Measurements from ENCODE around the gene KCNA3. TPM values are rescaled to one million over a fixed set of nuclear protein-coding genes. Genes with fewer than 3 reads are reported as not detected.

KCNA3 gene
- total RNA-seq, 1 experiment from 2014 or later: 1.2 TPM

GRCh38 chr1:110722807-110723206 lies 48.1 kb upstream of the KCNA3 start (continued):
- TF ChIP-seq HMGA2 (CRISPR knock-in tag; IDR thresholded peaks at IDR 0.05): no peak
- no peak for TF ChIP-seq NR2C2 (CRISPR knock-in tag; IDR thresholded peaks at IDR 0.05)

DNA sequence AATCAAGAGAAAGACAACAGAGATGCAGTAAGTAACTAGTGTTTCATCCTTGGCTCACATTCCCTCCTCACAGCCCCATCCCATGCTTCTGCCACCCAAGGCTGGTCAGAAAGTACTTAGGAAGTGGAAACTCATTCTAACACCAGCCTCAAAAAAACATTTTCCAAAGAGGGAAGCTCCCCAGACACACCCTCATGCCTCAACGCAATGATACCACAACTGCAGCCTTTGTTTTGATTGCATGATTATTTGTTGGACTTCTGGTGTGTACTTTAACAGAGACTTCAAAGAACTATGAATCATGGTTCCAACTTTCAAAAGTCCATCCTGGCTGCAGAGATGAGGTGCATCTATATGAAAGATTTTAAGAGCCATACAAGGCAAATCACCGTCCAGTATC lies 45.2 kb upstream of the KCNA3 start:
- Mint-ChIP-seq H3K4me1 (no peaks in the 10 kb centered on the region), H3K27me3 (ENCODE audit: low read depth) (peaks cover 12% of the 10 kb centered on the region), H3K27ac (no peak overlapping the region), H3K36me3 (no peaks in the 10 kb centered on the region), H3K9me3 (no peaks in the 10 kb centered on the region), H3K4me3 (no peak overlapping the region)
- ChIA-PET CTCF (no interaction called here), POLR2A (no interaction called here)
- TF ChIP-seq ETV6 (CRISPR knock-in tag; IDR thresholded peaks at IDR 0.05) (no peak), MYBL2 (CRISPR knock-in tag; IDR thresholded peaks at IDR 0.05) (no peak), NR2C2 (CRISPR knock-in tag; IDR thresholded peaks at IDR 0.05) (no peak), GRHL2 (CRISPR knock-in tag; IDR thresholded peaks at IDR 0.05; ENCODE audit: insufficient replicate concordance, severe bottlenecking) (no peak), OVOL2 (CRISPR knock-in tag; IDR thresholded peaks at IDR 0.05; ENCODE audit: borderline replicate concordance) (no peak), SMAD4 (CRISPR knock-in tag; IDR thresholded peaks at IDR 0.05) (no peak), USF2 (CRISPR knock-in tag; IDR thresholded peaks at IDR 0.05) (no peak), CBFB (CRISPR knock-in tag; IDR thresholded peaks at IDR 0.05; ENCODE audit: low read depth) (no peak), ARID4B (CRISPR knock-in tag; IDR thresholded peaks at IDR 0.05; ENCODE audit: borderline replicate concordance) (no peak)
- TF ChIP-seq, protein P1, sequence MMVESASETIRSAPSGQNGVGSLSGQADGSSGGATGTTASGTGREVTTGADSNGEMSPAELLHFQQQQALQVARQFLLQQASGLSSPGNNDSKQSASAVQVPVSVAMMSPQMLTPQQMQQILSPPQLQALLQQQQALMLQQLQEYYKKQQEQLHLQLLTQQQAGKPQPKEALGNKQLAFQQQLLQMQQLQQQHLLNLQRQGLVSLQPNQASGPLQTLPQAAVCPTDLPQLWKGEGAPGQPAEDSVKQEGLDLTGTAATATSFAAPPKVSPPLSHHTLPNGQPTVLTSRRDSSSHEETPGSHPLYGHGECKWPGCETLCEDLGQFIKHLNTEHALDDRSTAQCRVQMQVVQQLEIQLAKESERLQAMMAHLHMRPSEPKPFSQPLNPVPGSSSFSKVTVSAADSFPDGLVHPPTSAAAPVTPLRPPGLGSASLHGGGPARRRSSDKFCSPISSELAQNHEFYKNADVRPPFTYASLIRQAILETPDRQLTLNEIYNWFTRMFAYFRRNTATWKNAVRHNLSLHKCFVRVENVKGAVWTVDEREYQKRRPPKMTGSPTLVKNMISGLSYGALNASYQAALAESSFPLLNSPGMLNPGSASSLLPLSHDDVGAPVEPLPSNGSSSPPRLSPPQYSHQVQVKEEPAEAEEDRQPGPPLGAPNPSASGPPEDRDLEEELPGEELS (CRISPR knock-in tag; IDR thresholded peaks at IDR 0.05): no peak
- TF ChIP-seq, protein P2, sequence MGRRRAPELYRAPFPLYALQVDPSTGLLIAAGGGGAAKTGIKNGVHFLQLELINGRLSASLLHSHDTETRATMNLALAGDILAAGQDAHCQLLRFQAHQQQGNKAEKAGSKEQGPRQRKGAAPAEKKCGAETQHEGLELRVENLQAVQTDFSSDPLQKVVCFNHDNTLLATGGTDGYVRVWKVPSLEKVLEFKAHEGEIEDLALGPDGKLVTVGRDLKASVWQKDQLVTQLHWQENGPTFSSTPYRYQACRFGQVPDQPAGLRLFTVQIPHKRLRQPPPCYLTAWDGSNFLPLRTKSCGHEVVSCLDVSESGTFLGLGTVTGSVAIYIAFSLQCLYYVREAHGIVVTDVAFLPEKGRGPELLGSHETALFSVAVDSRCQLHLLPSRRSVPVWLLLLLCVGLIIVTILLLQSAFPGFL (CRISPR knock-in tag; IDR thresholded peaks at IDR 0.05; ENCODE audit: borderline replicate concordance): no peak
- TF ChIP-seq, protein P3, sequence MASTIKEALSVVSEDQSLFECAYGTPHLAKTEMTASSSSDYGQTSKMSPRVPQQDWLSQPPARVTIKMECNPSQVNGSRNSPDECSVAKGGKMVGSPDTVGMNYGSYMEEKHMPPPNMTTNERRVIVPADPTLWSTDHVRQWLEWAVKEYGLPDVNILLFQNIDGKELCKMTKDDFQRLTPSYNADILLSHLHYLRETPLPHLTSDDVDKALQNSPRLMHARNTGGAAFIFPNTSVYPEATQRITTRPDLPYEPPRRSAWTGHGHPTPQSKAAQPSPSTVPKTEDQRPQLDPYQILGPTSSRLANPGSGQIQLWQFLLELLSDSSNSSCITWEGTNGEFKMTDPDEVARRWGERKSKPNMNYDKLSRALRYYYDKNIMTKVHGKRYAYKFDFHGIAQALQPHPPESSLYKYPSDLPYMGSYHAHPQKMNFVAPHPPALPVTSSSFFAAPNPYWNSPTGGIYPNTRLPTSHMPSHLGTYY (CRISPR knock-in tag; IDR thresholded peaks at IDR 0.05): no peak
- DNase-seq (ENCODE audit: low spot score) (no peak), ATAC-seq (no peak)

- Mint-ChIP-seq H3K27me3 (ENCODE audit: low read depth) (peaks cover 12% of the 10 kb centered on the region), H3K9me3 (no peaks in the 10 kb centered on the region), H3K4me3 (no peak overlapping the region), H3K36me3 (no peaks in the 10 kb centered on the region), H3K27ac (no peak overlapping the region), H3K4me1 (peaks cover 2% of the 10 kb centered on the region; the same call in 1 of the 2 replicates)
- DNase-seq (ENCODE audit: low spot score) (no peak), ATAC-seq (no peak)
- POLR2A ChIA-PET: no interaction called here
- CTCF ChIA-PET: no interaction called here
- TF ChIP-seq IRF2 (CRISPR knock-in tag; IDR thresholded peaks at IDR 0.05; ENCODE audit: borderline replicate concordance, low read depth): no peak
- TF ChIP-seq SMAD4 (CRISPR knock-in tag; IDR thresholded peaks at IDR 0.05): no peak
- no peak for TF ChIP-seq ARID4B (CRISPR knock-in tag; IDR thresholded peaks at IDR 0.05; ENCODE audit: borderline replicate concordance)
Measured at GRCh38 chr1:110718452-110718851, 43.7 kb upstream of the KCNA3 start.
